Activated gamma-delta T cell (primary cell): Measurements from ENCODE around the gene C1orf167.

ENCODE experiments used
- DNase-seq: peaks from one replicate; lab custom pipeline; 2025; lab: John Stamatoyannopoulos, UW

C1orf167 gene

GRCh38 chr1:11735854-11736745 is 25.9 kb upstream of the C1orf167 start, which contains the start of gene AGTRAP:
Gene AGTRAP (plus strand): TSS chr1:11736136. CDS start chr1:11736209, 73 bp downstream.
- DNase-seq: peak; percentile 80

- no peak for DNase-seq
Measured at GRCh38 chr1:11736746-11737639, 25.0 kb upstream of the C1orf167 start.

GRCh38 chr1:11738096-11738495 is 23.9 kb upstream of the C1orf167 start:
- DNase-seq: no peak

GRCh38 chr1:11738783-11739182 is 23.2 kb upstream of the C1orf167 start:
- no peak for DNase-seq

GRCh38 chr1:11740258-11741192 is 21.5 kb upstream of the C1orf167 start:
- no peak for DNase-seq

- no peak for DNase-seq
Measured at GRCh38 chr1:11741482-11741881, 20.5 kb upstream of the C1orf167 start.

GRCh38 chr1:11741919-11742558 is 20.0 kb upstream of the C1orf167 start:
- DNase-seq: no peak

GRCh38 chr1:11744287-11744686 is 17.7 kb upstream of the C1orf167 start:
- no peak for DNase-seq

GRCh38 chr1:11746092-11746491 is 15.9 kb upstream of the C1orf167 start:
- no peak for DNase-seq

- no peak for DNase-seq
Measured at GRCh38 chr1:11746795-11747487, 15.1 kb upstream of the C1orf167 start.

- DNase-seq: no peak
Measured at GRCh38 chr1:11748294-11749202, 13.4 kb upstream of the C1orf167 start.

- DNase-seq: no peak
Measured at GRCh38 chr1:11749203-11749689, 12.7 kb upstream of the C1orf167 start.

GRCh38 chr1:11749996-11750395 is 12.0 kb upstream of the C1orf167 start:
- no peak for DNase-seq

GRCh38 chr1:11751087-11751486 is 10.9 kb upstream of the C1orf167 start:
- no peak for DNase-seq

- DNase-seq: no peak
Measured at GRCh38 chr1:11752359-11753088, 9.5 kb upstream of the C1orf167 start.

- no peak for DNase-seq
Measured at GRCh38 chr1:11753555-11754208, 8.3 kb upstream of the C1orf167 start.

- no peak for DNase-seq
Measured at GRCh38 chr1:11757047-11757446, 4.9 kb upstream of the C1orf167 start.

- DNase-seq: no peak
Measured at GRCh38 chr1:11759791-11760190, 2.2 kb upstream of the C1orf167 start.
